ENCODE measurements around the gene ARFRP1.

ARFRP1 gene

GRCh38 chr20:63702036-63702665 lies 5.6 kb downstream of the ARFRP1 start:
- DNase-seq (ENCODE audit: low read depth in 2 of 2), result no peak

- DNase-seq (ENCODE audit: low read depth in 2 of 2), result no peak
Measured at GRCh38 chr20:63701329-63702035, 6.3 kb downstream of the ARFRP1 start.

GRCh38 chr20:63701051-63701328 lies 6.8 kb downstream of the ARFRP1 start:
- no peak for DNase-seq (ENCODE audit: low read depth in 2 of 2)

GRCh38 chr20:63700199-63701050 lies 7.4 kb downstream of the ARFRP1 start:
- no peak for DNase-seq (ENCODE audit: low read depth in 2 of 2)

GRCh38 chr20:63699466-63700198 lies 8.1 kb downstream of the ARFRP1 start:
- no peak for DNase-seq (ENCODE audit: low read depth in 2 of 2)

GRCh38 chr20:63698739-63699465 lies 8.9 kb downstream of the ARFRP1 start:
- DNase-seq (ENCODE audit: low read depth in 2 of 2), result no peak

- DNase-seq (ENCODE audit: low read depth in 2 of 2), result no peak
Measured at GRCh38 chr20:63697868-63698545, 9.8 kb downstream of the ARFRP1 start.

- no peak for DNase-seq (ENCODE audit: low read depth in 2 of 2)
Measured at GRCh38 chr20:63697357-63697867, 10.4 kb downstream of the ARFRP1 start.

- DNase-seq (ENCODE audit: low read depth in 2 of 2), result no peak
Measured at GRCh38 chr20:63696628-63697356, 11.0 kb downstream of the ARFRP1 start, which contains the start of gene TNFRSF6B. TSS of gene TNFRSF6B (plus strand) at chr20:63696652. CDS start at chr20:63696768, 116 bp downstream.

- DNase-seq (ENCODE audit: low read depth in 2 of 2), result no peak
Measured at GRCh38 chr20:63696306-63696627, 11.5 kb downstream of the ARFRP1 start.

GRCh38 chr20:63695424-63696305 lies 12.1 kb downstream of the ARFRP1 start:
- no peak for DNase-seq (ENCODE audit: low read depth in 2 of 2)

GRCh38 chr20:63694584-63695423 lies 13.0 kb downstream of the ARFRP1 start:
- no peak for DNase-seq (ENCODE audit: low read depth in 2 of 2)

GRCh38 chr20:63693733-63694583 lies 13.8 kb downstream of the ARFRP1 start:
- DNase-seq (ENCODE audit: low read depth in 2 of 2), result no peak

GRCh38 chr20:63693083-63693732 lies 14.6 kb downstream of the ARFRP1 start:
- DNase-seq (ENCODE audit: low read depth in 2 of 2), result no peak

GRCh38 chr20:63692436-63693082 lies 15.2 kb downstream of the ARFRP1 start:
- DNase-seq (ENCODE audit: low read depth in 2 of 2), result no peak

Data from activated CD8-positive, alpha-beta memory T cell treated with anti-CD3 and anti-CD28 coated beads for 4 hours (primary cell).